ENCODE measurements around the gene FTSJ3. TPM values are rescaled to one million over a fixed set of nuclear protein-coding genes. Genes with fewer than 3 reads are reported as not detected.
"Not testable (repeated sequence)": the region's sequence is repeated elsewhere in the genome, so short reads cannot be mapped to it uniquely, and the experiment has no call there.

FTSJ3 gene
- total and polyA plus RNA-seq, 2 experiments from 2014 or later, result 29.2 to 61.5 TPM

- not testable (repeated sequence) for H3K4me1 ChIP-seq (ENCODE audit: insufficient read depth); H3K27ac ChIP-seq (ENCODE audit: low read depth); H3K27me3 ChIP-seq (ENCODE audit: insufficient read depth); H3K79me2 ChIP-seq (replicated peaks; ENCODE audit: insufficient read depth); H3K4me3 ChIP-seq; H3K9me2 ChIP-seq (ENCODE audit: insufficient read depth); H3K36me3 Mint-ChIP-seq (ENCODE audit: low read depth); H3K36me3 ChIP-seq (ENCODE audit: insufficient read depth); H3K9me3 Mint-ChIP-seq; H4K20me1 ChIP-seq (replicated peaks; ENCODE audit: insufficient read depth); H3K4me1 Mint-ChIP-seq; H2AFZ ChIP-seq; H3F3A ChIP-seq (replicated peaks; ENCODE audit: low read depth); H3K4me2 ChIP-seq; DNase-seq (ENCODE audit: low spot score); H3K4me3 Mint-ChIP-seq; H3K27me3 Mint-ChIP-seq (ENCODE audit: insufficient read depth, low read depth, poor library complexity)
- peak overlapping the region; percentile 66; the same call in 1 of the 2 replicates for H3K27ac Mint-ChIP-seq
- peak; percentile 0 to 51; a peak in 2 of 4 replicates for TF ChIP-seq CTCF (conservative IDR thresholded peaks at IDR 0.05; ENCODE audit: low read depth in 2 of 2)
- ATAC-seq, result peak; percentile 92
These were observed 46.7 kb upstream of the FTSJ3 start for GRCh38 chr17:63874061-63874626.

GRCh38 chr17:63873577-63873976, 46.1 kb upstream of the FTSJ3 start, which contains the start of gene CSH2:
CSH2 (minus strand) TSS chr17:63873677; CDS start chr17:63873614, 63 bp downstream.
- H2AFZ ChIP-seq; H3K4me3 Mint-ChIP-seq; H3K9me3 Mint-ChIP-seq; H3K4me1 Mint-ChIP-seq; H3K9me2 ChIP-seq (ENCODE audit: insufficient read depth); DNase-seq (ENCODE audit: low spot score); H3K4me1 ChIP-seq (ENCODE audit: insufficient read depth); H3K36me3 Mint-ChIP-seq (ENCODE audit: low read depth); H3K4me2 ChIP-seq; H4K20me1 ChIP-seq (replicated peaks; ENCODE audit: insufficient read depth); H3F3A ChIP-seq (replicated peaks; ENCODE audit: low read depth); H3K79me2 ChIP-seq (replicated peaks; ENCODE audit: insufficient read depth); H3K4me3 ChIP-seq; ATAC-seq; H3K27me3 Mint-ChIP-seq (ENCODE audit: insufficient read depth, low read depth, poor library complexity); H3K27me3 ChIP-seq (ENCODE audit: insufficient read depth); H3K27ac ChIP-seq (ENCODE audit: low read depth); H3K36me3 ChIP-seq (ENCODE audit: insufficient read depth): not testable (repeated sequence)
- H3K27ac Mint-ChIP-seq, result peak within 1 kb of the TSS; percentile 66; the same call in 1 of the 2 replicates

GRCh38 chr17:63871646-63872365, 44.3 kb upstream of the FTSJ3 start:
- not testable (repeated sequence) for H3K9me2 ChIP-seq (ENCODE audit: insufficient read depth); H3K27ac Mint-ChIP-seq; H2AFZ ChIP-seq; H3K36me3 ChIP-seq (ENCODE audit: insufficient read depth); H3K27me3 Mint-ChIP-seq (ENCODE audit: insufficient read depth, low read depth, poor library complexity); DNase-seq (ENCODE audit: low spot score); H3K36me3 Mint-ChIP-seq (ENCODE audit: low read depth); H3K4me2 ChIP-seq; H3K9me3 Mint-ChIP-seq; H3K4me3 Mint-ChIP-seq; H3K4me1 Mint-ChIP-seq; H3K4me3 ChIP-seq; H3K4me1 ChIP-seq (ENCODE audit: insufficient read depth); H3K27me3 ChIP-seq (ENCODE audit: insufficient read depth); H4K20me1 ChIP-seq (replicated peaks; ENCODE audit: insufficient read depth); H3K27ac ChIP-seq (ENCODE audit: low read depth); ATAC-seq; H3K79me2 ChIP-seq (replicated peaks; ENCODE audit: insufficient read depth); H3F3A ChIP-seq (replicated peaks; ENCODE audit: low read depth)

GRCh38 chr17:63870292-63870665, 42.8 kb upstream of the FTSJ3 start:
- not testable (repeated sequence) for H3K9me3 Mint-ChIP-seq; H3K4me1 ChIP-seq (ENCODE audit: insufficient read depth); H4K20me1 ChIP-seq (replicated peaks; ENCODE audit: insufficient read depth); H3K9me2 ChIP-seq (ENCODE audit: insufficient read depth); H3K4me2 ChIP-seq; H3K4me3 ChIP-seq; H3K27ac ChIP-seq (ENCODE audit: low read depth); H3K4me3 Mint-ChIP-seq; H2AFZ ChIP-seq; H3F3A ChIP-seq (replicated peaks; ENCODE audit: low read depth); H3K27ac Mint-ChIP-seq; DNase-seq (ENCODE audit: low spot score); H3K27me3 Mint-ChIP-seq (ENCODE audit: insufficient read depth, low read depth, poor library complexity); H3K36me3 ChIP-seq (ENCODE audit: insufficient read depth); H3K79me2 ChIP-seq (replicated peaks; ENCODE audit: insufficient read depth); ATAC-seq; H3K27me3 ChIP-seq (ENCODE audit: insufficient read depth); H3K36me3 Mint-ChIP-seq (ENCODE audit: low read depth)
- H3K4me1 Mint-ChIP-seq, result peaks cover 13% of the 10 kb centered on the region
